ENCODE results near the gene ZDHHC7. TPM values are rescaled to one million over a fixed set of nuclear protein-coding genes. Genes with fewer than 3 reads are reported as not detected.
A peak's percentile ranks its signal among the peaks of the same experiment; 100 is the strongest.

Gene ZDHHC7
- total and polyA plus RNA-seq, 5 donors from 2014 or later = 26.0 to 42.6 (median 37.4) TPM

GRCh38 chr16:85031451-85031850 lies 20.1 kb upstream of the ZDHHC7 start:
- Histone ChIP-seq H3K36me3 (ENCODE audit: control insufficient read depth, insufficient read depth, low read length) (no peaks in the 10 kb centered on the region), H3K4me3 (ENCODE audit: low read depth, low read length) (no peak overlapping the region), H3K27ac (ENCODE audit: insufficient read depth, low read length, poor library complexity, severe bottlenecking) (no peak overlapping the region), H3K4me1 (ENCODE audit: control insufficient read depth, insufficient read depth, low read length, poor library complexity, severe bottlenecking) (peaks cover 27% of the 10 kb centered on the region), H3K27me3 (ENCODE audit: control insufficient read depth, insufficient read depth, low read length) (no peaks in the 10 kb centered on the region), H3K9me3 (ENCODE audit: control insufficient read depth in 2 of 2, low read length in 2 of 2) (no peaks in the 10 kb centered on the region)
- ATAC-seq (ENCODE audit: low read depth in 2 of 2) (no peak), DNase-seq (no peak)
- Mint-ChIP-seq H3K4me1 (peaks cover 8 to 32% (median 21%) of the 10 kb centered on the region in 4 donors), H3K9me3 (no peaks in the 10 kb centered on the region), H3K27me3 (peaks cover 5% of the 10 kb centered on the region), H3K4me3 (peak overlapping the region in 1 of 4 donors; percentile 9), H3K36me3 (peaks cover 5% of the 10 kb centered on the region), H3K27ac (peak overlapping the region in 1 of 3 donors; percentile 31)

- H3K9me3 ChIP-seq (ENCODE audit: control insufficient read depth in 2 of 2, low read length in 2 of 2) = no peaks in the 10 kb centered on the region
- ATAC-seq (ENCODE audit: low read depth in 2 of 2) (no peak), DNase-seq (no peak)
- peak overlapping the region; percentile 93 to 97 (median 96) for H3K4me3 Mint-ChIP-seq
- H3K27ac Mint-ChIP-seq = peak overlapping the region in 1 of 3 donors; percentile 91
- no peak overlapping the region for H3K27ac ChIP-seq (ENCODE audit: insufficient read depth, low read length, poor library complexity, severe bottlenecking)
- peaks cover 5% of the 10 kb centered on the region for H3K27me3 Mint-ChIP-seq
- peaks cover 5% of the 10 kb centered on the region for H3K36me3 Mint-ChIP-seq
- no peaks in the 10 kb centered on the region for H3K36me3 ChIP-seq (ENCODE audit: control insufficient read depth, insufficient read depth, low read length)
- peaks cover 27% of the 10 kb centered on the region for H3K4me1 ChIP-seq (ENCODE audit: control insufficient read depth, insufficient read depth, low read length, poor library complexity, severe bottlenecking)
- peaks cover 8 to 34% (median 20%) of the 10 kb centered on the region in 4 donors for H3K4me1 Mint-ChIP-seq
- H3K27me3 ChIP-seq (ENCODE audit: control insufficient read depth, insufficient read depth, low read length) = no peaks in the 10 kb centered on the region
- no peak overlapping the region for H3K4me3 ChIP-seq (ENCODE audit: low read depth, low read length)
- H3K9me3 Mint-ChIP-seq = no peaks in the 10 kb centered on the region
Observed at GRCh38 chr16:85029981-85030401, 18.7 kb upstream of the ZDHHC7 start.

- peak overlapping the region; percentile 81 for H3K4me3 ChIP-seq (ENCODE audit: low read depth, low read length)
Observed at GRCh38 chr16:85029408-85029784, 18.1 kb upstream of the ZDHHC7 start.

GRCh38 chr16:85028685-85029407 lies 17.5 kb upstream of the ZDHHC7 start:
- Mint-ChIP-seq H3K36me3 (peaks cover 5% of the 10 kb centered on the region), H3K9me3 (no peaks in the 10 kb centered on the region), H3K27me3 (peaks cover 5% of the 10 kb centered on the region), H3K27ac (peak overlapping the region; percentile 88 to 94 (median 91)), H3K4me1 (peaks cover 8 to 34% (median 21%) of the 10 kb centered on the region in 4 donors), H3K4me3 (peak overlapping the region; percentile 93 to 97 (median 96))
- peak overlapping the region; percentile 43 for H3K27ac ChIP-seq (ENCODE audit: insufficient read depth, low read length, poor library complexity, severe bottlenecking)
- no peaks in the 10 kb centered on the region for H3K27me3 ChIP-seq (ENCODE audit: control insufficient read depth, insufficient read depth, low read length)
- H3K4me3 ChIP-seq (ENCODE audit: low read depth, low read length) = peak overlapping the region; percentile 81
- no peaks in the 10 kb centered on the region for H3K9me3 ChIP-seq (ENCODE audit: control insufficient read depth in 2 of 2, low read length in 2 of 2)
- peak; percentile 79 to 85 for ATAC-seq (ENCODE audit: low read depth in 2 of 2)
- peak; percentile 55 to 83 (median 58) for DNase-seq
- no peaks in the 10 kb centered on the region for H3K36me3 ChIP-seq (ENCODE audit: control insufficient read depth, insufficient read depth, low read length)
- H3K4me1 ChIP-seq (ENCODE audit: control insufficient read depth, insufficient read depth, low read length, poor library complexity, severe bottlenecking) = peaks cover 27% of the 10 kb centered on the region

More at GRCh38 chr16:85029408-85029784, 18.1 kb upstream of the ZDHHC7 start:
- no peaks in the 10 kb centered on the region for H3K27me3 ChIP-seq (ENCODE audit: control insufficient read depth, insufficient read depth, low read length)
- Mint-ChIP-seq H3K9me3 (no peaks in the 10 kb centered on the region), H3K27me3 (peaks cover 5% of the 10 kb centered on the region), H3K27ac (peak overlapping the region; percentile 38 to 94 (median 91)), H3K4me1 (peaks cover 8 to 34% (median 21%) of the 10 kb centered on the region in 4 donors), H3K36me3 (peaks cover 5% of the 10 kb centered on the region), H3K4me3 (peak overlapping the region; percentile 93 to 97 (median 96))
- peaks cover 27% of the 10 kb centered on the region for H3K4me1 ChIP-seq (ENCODE audit: control insufficient read depth, insufficient read depth, low read length, poor library complexity, severe bottlenecking)
- peak overlapping the region; percentile 43 for H3K27ac ChIP-seq (ENCODE audit: insufficient read depth, low read length, poor library complexity, severe bottlenecking)
- H3K9me3 ChIP-seq (ENCODE audit: control insufficient read depth in 2 of 2, low read length in 2 of 2) = no peaks in the 10 kb centered on the region
- DNase-seq (peak; percentile 27 to 80 (median 40)), ATAC-seq (ENCODE audit: low read depth in 2 of 2) (peak; percentile 53 to 63)
- H3K36me3 ChIP-seq (ENCODE audit: control insufficient read depth, insufficient read depth, low read length) = no peaks in the 10 kb centered on the region

GRCh38 chr16:85027958-85028684 lies 16.8 kb upstream of the ZDHHC7 start:
- peak overlapping the region; percentile 88 to 94 (median 91) for H3K27ac Mint-ChIP-seq
- no peaks in the 10 kb centered on the region for H3K36me3 ChIP-seq (ENCODE audit: control insufficient read depth, insufficient read depth, low read length)
- H3K9me3 Mint-ChIP-seq = no peaks in the 10 kb centered on the region
- H3K27me3 ChIP-seq (ENCODE audit: control insufficient read depth, insufficient read depth, low read length) = no peaks in the 10 kb centered on the region
- no peaks in the 10 kb centered on the region for H3K9me3 ChIP-seq (ENCODE audit: control insufficient read depth in 2 of 2, low read length in 2 of 2)
- H3K4me3 Mint-ChIP-seq = peak overlapping the region; percentile 93 to 97 (median 96)
- H3K4me3 ChIP-seq (ENCODE audit: low read depth, low read length) = peak overlapping the region; percentile 81
- H3K4me1 Mint-ChIP-seq = peaks cover 8 to 34% (median 21%) of the 10 kb centered on the region in 4 donors
- H3K27ac ChIP-seq (ENCODE audit: insufficient read depth, low read length, poor library complexity, severe bottlenecking) = peak overlapping the region; percentile 74
- ATAC-seq (ENCODE audit: low read depth in 2 of 2) (no peak), DNase-seq (peak in 2 of 3 donors; percentile 2 to 16)
- peaks cover 5% of the 10 kb centered on the region for H3K36me3 Mint-ChIP-seq
- H3K4me1 ChIP-seq (ENCODE audit: control insufficient read depth, insufficient read depth, low read length, poor library complexity, severe bottlenecking) = peaks cover 27% of the 10 kb centered on the region
- H3K27me3 Mint-ChIP-seq = peaks cover 5% of the 10 kb centered on the region

- peak within 1 kb of the TSS; percentile 93 to 97 (median 96) for H3K4me3 Mint-ChIP-seq
- Histone ChIP-seq H3K27me3 (ENCODE audit: control insufficient read depth, insufficient read depth, low read length) (no peaks in the 10 kb centered on the region), H3K36me3 (ENCODE audit: control insufficient read depth, insufficient read depth, low read length) (no peaks in the 10 kb centered on the region), H3K9me3 (ENCODE audit: control insufficient read depth in 2 of 2, low read length in 2 of 2) (no peaks in the 10 kb centered on the region), H3K27ac (ENCODE audit: insufficient read depth, low read length, poor library complexity, severe bottlenecking) (peak within 1 kb of the TSS; percentile 74), H3K4me1 (ENCODE audit: control insufficient read depth, insufficient read depth, low read length, poor library complexity, severe bottlenecking) (peaks cover 27% of the 10 kb centered on the region), H3K4me3 (ENCODE audit: low read depth, low read length) (peak within 1 kb of the TSS; percentile 81)
- H3K27me3 Mint-ChIP-seq = peaks cover 5% of the 10 kb centered on the region
- peak within 1 kb of the TSS; percentile 88 to 94 (median 91) for H3K27ac Mint-ChIP-seq
- H3K9me3 Mint-ChIP-seq = no peaks in the 10 kb centered on the region
- peaks cover 5% of the 10 kb centered on the region for H3K36me3 Mint-ChIP-seq
- H3K4me1 Mint-ChIP-seq = peaks cover 8 to 34% (median 21%) of the 10 kb centered on the region in 4 donors
- DNase-seq = peak; percentile 93 to 96 (median 95)
- peak; percentile 64 for ATAC-seq (ENCODE audit: low read depth in 2 of 2)
Observed at GRCh38 chr16:85027349-85027957, 16.1 kb upstream of the ZDHHC7 start, which contains the start of gene KIAA0513. TSS of gene KIAA0513 (plus strand) at chr16:85027795. CDS start at chr16:85067072, 39,277 bp downstream.

- DNase-seq = no peak
Observed at GRCh38 chr16:85026703-85027102, 15.4 kb upstream of the ZDHHC7 start.

More at GRCh38 chr16:85026703-85027102, 15.4 kb upstream of the ZDHHC7 start:
- Mint-ChIP-seq H3K36me3 (peaks cover 4% of the 10 kb centered on the region), H3K27me3 (peaks cover 5% of the 10 kb centered on the region), H3K27ac (peak overlapping the region; percentile 38 to 89 (median 84)), H3K9me3 (no peaks in the 10 kb centered on the region), H3K4me3 (peak overlapping the region; percentile 55 to 96 (median 92)), H3K4me1 (peaks cover 8 to 34% (median 21%) of the 10 kb centered on the region in 4 donors)
- H3K4me1 ChIP-seq (ENCODE audit: control insufficient read depth, insufficient read depth, low read length, poor library complexity, severe bottlenecking) = peaks cover 27% of the 10 kb centered on the region
- H3K27me3 ChIP-seq (ENCODE audit: control insufficient read depth, insufficient read depth, low read length) = no peaks in the 10 kb centered on the region
- ATAC-seq (ENCODE audit: low read depth in 2 of 2) = no peak
- H3K9me3 ChIP-seq (ENCODE audit: control insufficient read depth in 2 of 2, low read length in 2 of 2) = no peaks in the 10 kb centered on the region
- peak overlapping the region; percentile 81 for H3K4me3 ChIP-seq (ENCODE audit: low read depth, low read length)
- H3K27ac ChIP-seq (ENCODE audit: insufficient read depth, low read length, poor library complexity, severe bottlenecking) = no peak overlapping the region
- no peaks in the 10 kb centered on the region for H3K36me3 ChIP-seq (ENCODE audit: control insufficient read depth, insufficient read depth, low read length)
